Fibroblast of upper back skin (primary cell): ENCODE results near the gene MGST3.
"Not testable (repeated sequence)": the region's sequence is repeated elsewhere in the genome, so short reads cannot be mapped to it uniquely, and the experiment has no call there.

Source experiments
- DNase-seq: peaks from one replicate; pipeline ENCODE4 v3.0.0-alpha.2; 2013

MGST3 gene

DNA sequence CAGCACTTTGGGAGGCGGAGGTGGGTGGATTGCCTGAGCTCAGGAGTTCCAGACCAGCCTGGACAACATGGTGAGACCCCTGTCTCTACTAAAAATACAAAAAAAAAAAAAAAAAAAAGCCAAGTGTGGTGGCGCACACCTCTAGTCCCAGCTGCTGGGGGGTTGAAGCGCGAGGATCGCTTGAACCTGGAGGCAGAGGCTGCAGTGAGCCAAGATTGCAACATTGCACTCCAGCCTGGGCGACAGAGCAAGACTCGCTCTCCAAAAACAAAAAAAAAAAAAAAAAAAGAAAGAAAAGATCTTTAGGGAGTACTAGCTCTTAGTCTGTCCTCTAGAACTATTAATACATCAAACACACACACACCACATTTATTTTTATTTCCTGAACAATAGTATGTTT, 70.9 kb downstream of the MGST3 start:
- not testable (repeated sequence) for DNase-seq

DNA sequence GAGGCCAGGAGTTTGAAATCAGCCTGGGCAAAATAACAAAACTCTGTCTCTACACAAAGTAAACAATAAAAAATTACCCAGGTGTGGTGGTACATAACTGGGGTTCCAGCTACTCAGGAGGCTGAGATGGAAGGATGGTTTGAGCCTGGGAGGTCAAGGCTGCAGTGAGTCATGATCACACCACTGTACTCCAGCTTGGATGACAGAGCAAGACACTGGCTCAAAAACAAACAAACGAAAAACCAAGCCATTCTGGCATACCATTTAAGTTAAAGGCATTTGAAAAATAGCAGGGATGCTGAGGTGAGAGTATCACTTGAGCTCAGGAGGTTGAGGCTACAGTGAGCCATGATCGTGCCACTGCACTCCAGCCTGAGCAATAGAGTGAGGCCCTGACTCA, 72.6 kb downstream of the MGST3 start:
- DNase-seq, result no peak
